ENCODE data around the gene TEP1. TPM values are rescaled to one million over a fixed set of nuclear protein-coding genes. Genes with fewer than 3 reads are reported as not detected.

Gene TEP1
- total RNA-seq, 2 donors from 2014 or later, result 36.1 to 38.7 TPM

GRCh38 chr14:20317720-20318119 is 95.6 kb downstream of the TEP1 start:
- intact Hi-C loops (cut with DNase I), result no loop called here
- DNase-seq (ENCODE audit: low spot score), result no peak

Other genes starting within 250 kb of the TEP1 start
- not detected for gene OR11G2, start 222.6 kb downstream of the TEP1 start, total RNA-seq
- gene OR11H6, start 189.8 kb downstream of the TEP1 start, total RNA-seq, result not detected
- not detected for gene OR11H7, start 184.5 kb downstream of the TEP1 start, total RNA-seq
- gene OR11H4, start 174.2 kb downstream of the TEP1 start, total RNA-seq, result not detected
- 10 to 100 TPM; 12.4 to 15.0 TPM for gene TTC5, start 107.5 kb downstream of the TEP1 start, total RNA-seq
- gene CCNB1IP1, start 80.2 kb downstream of the TEP1 start, total RNA-seq, result 10 to 100 TPM; 28.9 to 31.1 TPM
- 10 to 100 TPM; 11.9 to 15.5 TPM for gene PARP2, start 69.9 kb downstream of the TEP1 start, total RNA-seq
- gene KLHL33, start 22.7 kb upstream of the TEP1 start, total RNA-seq, result 1 to 10 TPM in 1 of 2 donors, under 1 TPM in 1; 0.52 to 1.2 TPM
- gene OSGEP, start 41.3 kb upstream of the TEP1 start, total RNA-seq, result 10 to 100 TPM; 24.4 to 28.7 TPM
- 10 to 100 TPM; 74.3 to 96.2 TPM for gene APEX1, start 41.7 kb upstream of the TEP1 start, total RNA-seq
- gene PIP4P1, start 47.9 kb upstream of the TEP1 start, total RNA-seq, result 10 to 100 TPM; 25.3 to 27.5 TPM
- 10 to 100 TPM; 17.1 to 34.1 TPM for gene PNP, start 55.9 kb upstream of the TEP1 start, total RNA-seq
- gene RNASE10, start 92.0 kb upstream of the TEP1 start, total RNA-seq, result under 1 TPM in 1 of 2 donors, not detected in 1; 0.62 TPM
- not detected for gene RNASE9, start 147.5 kb upstream of the TEP1 start, total RNA-seq
- gene RNASE11, start 174.5 kb upstream of the TEP1 start, total RNA-seq, result not detected
- gene RNASE12, start 177.9 kb upstream of the TEP1 start, total RNA-seq, result not detected
- gene OR6S1, start 228.2 kb upstream of the TEP1 start, total RNA-seq, result not detected

Data from posterior vena cava (tissue), 2 donors.